ENCODE results near the gene PFDN4.
"Not testable (repeated sequence)": the region's sequence is repeated elsewhere in the genome, so short reads cannot be mapped to it uniquely, and the experiment has no call there.

PFDN4 gene

GRCh38 chr20:54237116-54237943, 29.4 kb downstream of the PFDN4 start:
- H3K27ac Mint-ChIP-seq = no peak overlapping the region
- H3K27me3 Mint-ChIP-seq (ENCODE audit: low read depth) = peaks cover 14% of the 10 kb centered on the region
- DNase-seq (ENCODE audit: low spot score) = no peak
- no peaks in the 10 kb centered on the region for H3K4me1 Mint-ChIP-seq (ENCODE audit: low read depth)
- no peaks in the 10 kb centered on the region for H3K36me3 Mint-ChIP-seq (ENCODE audit: low read depth)
- H3K4me3 Mint-ChIP-seq = no peak overlapping the region
- peaks cover 6% of the 10 kb centered on the region for H3K9me3 Mint-ChIP-seq

- Mint-ChIP-seq H3K27me3 (ENCODE audit: low read depth) (no peaks in the 10 kb centered on the region), H3K27ac (no peak overlapping the region), H3K9me3 (no peaks in the 10 kb centered on the region), H3K4me3 (no peak overlapping the region), H3K4me1 (ENCODE audit: low read depth) (no peaks in the 10 kb centered on the region), H3K36me3 (ENCODE audit: low read depth) (no peaks in the 10 kb centered on the region)
- DNase-seq (ENCODE audit: low spot score) = no peak
These were observed 36.2 kb downstream of the PFDN4 start for GRCh38 chr20:54244113-54244512.

- H3K9me3 Mint-ChIP-seq; H3K36me3 Mint-ChIP-seq (ENCODE audit: low read depth); H3K4me1 Mint-ChIP-seq (ENCODE audit: low read depth); DNase-seq (ENCODE audit: low spot score); H3K27ac Mint-ChIP-seq; H3K4me3 Mint-ChIP-seq; H3K27me3 Mint-ChIP-seq (ENCODE audit: low read depth): not testable (repeated sequence)
These were observed 40.8 kb downstream of the PFDN4 start for GRCh38 chr20:54248705-54249104.

- no peaks in the 10 kb centered on the region for H3K4me1 Mint-ChIP-seq (ENCODE audit: low read depth)
These were observed 42.8 kb downstream of the PFDN4 start for GRCh38 chr20:54250691-54251090.

GRCh38 chr20:54251096-54251495, 43.2 kb downstream of the PFDN4 start:
- H3K9me3 Mint-ChIP-seq = no peaks in the 10 kb centered on the region
- no peaks in the 10 kb centered on the region for H3K36me3 Mint-ChIP-seq (ENCODE audit: low read depth)
- H3K4me3 Mint-ChIP-seq = no peak overlapping the region
- no peaks in the 10 kb centered on the region for H3K27me3 Mint-ChIP-seq (ENCODE audit: low read depth)
- H3K4me1 Mint-ChIP-seq (ENCODE audit: low read depth) = no peaks in the 10 kb centered on the region
- no peak for DNase-seq (ENCODE audit: low spot score)
- no peak overlapping the region for H3K27ac Mint-ChIP-seq

More at GRCh38 chr20:54250691-54251090, 42.8 kb downstream of the PFDN4 start:
- no peaks in the 10 kb centered on the region for H3K9me3 Mint-ChIP-seq
- DNase-seq (ENCODE audit: low spot score) = no peak
- no peak overlapping the region for H3K27ac Mint-ChIP-seq
- H3K4me3 Mint-ChIP-seq = no peak overlapping the region
- no peaks in the 10 kb centered on the region for H3K27me3 Mint-ChIP-seq (ENCODE audit: low read depth)
- H3K36me3 Mint-ChIP-seq (ENCODE audit: low read depth) = no peaks in the 10 kb centered on the region

- Mint-ChIP-seq H3K27ac (no peak overlapping the region), H3K9me3 (no peaks in the 10 kb centered on the region), H3K27me3 (ENCODE audit: low read depth) (no peaks in the 10 kb centered on the region), H3K4me1 (ENCODE audit: low read depth) (no peaks in the 10 kb centered on the region), H3K36me3 (ENCODE audit: low read depth) (no peaks in the 10 kb centered on the region), H3K4me3 (no peak overlapping the region)
- no peak for DNase-seq (ENCODE audit: low spot score)
These were observed 46.7 kb downstream of the PFDN4 start for GRCh38 chr20:54254596-54254995.

- Mint-ChIP-seq H3K27me3 (ENCODE audit: low read depth) (no peaks in the 10 kb centered on the region), H3K27ac (no peak overlapping the region), H3K4me3 (no peak overlapping the region), H3K36me3 (ENCODE audit: low read depth) (no peaks in the 10 kb centered on the region), H3K4me1 (ENCODE audit: low read depth) (no peaks in the 10 kb centered on the region), H3K9me3 (no peaks in the 10 kb centered on the region)
- no peak for DNase-seq (ENCODE audit: low spot score)
These were observed 47.3 kb downstream of the PFDN4 start for GRCh38 chr20:54255157-54255556.

- no peaks in the 10 kb centered on the region for H3K27me3 Mint-ChIP-seq (ENCODE audit: low read depth)
- no peak for DNase-seq (ENCODE audit: low spot score)
- H3K4me1 Mint-ChIP-seq (ENCODE audit: low read depth) = no peaks in the 10 kb centered on the region
- H3K4me3 Mint-ChIP-seq = no peak overlapping the region
- no peaks in the 10 kb centered on the region for H3K36me3 Mint-ChIP-seq (ENCODE audit: low read depth)
- H3K9me3 Mint-ChIP-seq = no peaks in the 10 kb centered on the region
- no peak overlapping the region for H3K27ac Mint-ChIP-seq
These were observed 48.3 kb downstream of the PFDN4 start for GRCh38 chr20:54256202-54256601.

GRCh38 chr20:54257071-54257816, 49.4 kb downstream of the PFDN4 start:
- H3K36me3 Mint-ChIP-seq (ENCODE audit: low read depth) = no peaks in the 10 kb centered on the region
- DNase-seq (ENCODE audit: low spot score) = no peak
- no peaks in the 10 kb centered on the region for H3K9me3 Mint-ChIP-seq
- no peak overlapping the region for H3K4me3 Mint-ChIP-seq
- no peak overlapping the region for H3K27ac Mint-ChIP-seq
- no peaks in the 10 kb centered on the region for H3K27me3 Mint-ChIP-seq (ENCODE audit: low read depth)
- H3K4me1 Mint-ChIP-seq (ENCODE audit: low read depth) = no peaks in the 10 kb centered on the region

- H3K4me3 Mint-ChIP-seq = no peak overlapping the region
- H3K4me1 Mint-ChIP-seq (ENCODE audit: low read depth) = no peaks in the 10 kb centered on the region
- no peaks in the 10 kb centered on the region for H3K9me3 Mint-ChIP-seq
- H3K27me3 Mint-ChIP-seq (ENCODE audit: low read depth) = no peaks in the 10 kb centered on the region
- no peak overlapping the region for H3K27ac Mint-ChIP-seq
- no peaks in the 10 kb centered on the region for H3K36me3 Mint-ChIP-seq (ENCODE audit: low read depth)
- DNase-seq (ENCODE audit: low spot score) = no peak
These were observed 52.2 kb downstream of the PFDN4 start for GRCh38 chr20:54260116-54260515.

GRCh38 chr20:54262671-54263070, 54.8 kb downstream of the PFDN4 start:
- Mint-ChIP-seq H3K4me3 (no peak overlapping the region), H3K4me1 (ENCODE audit: low read depth) (no peaks in the 10 kb centered on the region), H3K9me3 (no peaks in the 10 kb centered on the region), H3K27me3 (ENCODE audit: low read depth) (peaks cover 1% of the 10 kb centered on the region), H3K27ac (no peak overlapping the region), H3K36me3 (ENCODE audit: low read depth) (no peaks in the 10 kb centered on the region)
- DNase-seq (ENCODE audit: low spot score) = no peak

- Mint-ChIP-seq H3K4me1 (ENCODE audit: low read depth) (no peaks in the 10 kb centered on the region), H3K36me3 (ENCODE audit: low read depth) (no peaks in the 10 kb centered on the region), H3K27ac (no peak overlapping the region), H3K9me3 (no peaks in the 10 kb centered on the region), H3K27me3 (ENCODE audit: low read depth) (peaks cover 3% of the 10 kb centered on the region), H3K4me3 (no peak overlapping the region)
- DNase-seq (ENCODE audit: low spot score) = no peak
These were observed 55.3 kb downstream of the PFDN4 start for GRCh38 chr20:54263116-54263690.

- not testable (repeated sequence) for H3K4me1 Mint-ChIP-seq (ENCODE audit: low read depth); H3K27me3 Mint-ChIP-seq (ENCODE audit: low read depth); H3K4me3 Mint-ChIP-seq; H3K36me3 Mint-ChIP-seq (ENCODE audit: low read depth); DNase-seq (ENCODE audit: low spot score); H3K9me3 Mint-ChIP-seq; H3K27ac Mint-ChIP-seq
These were observed 57.9 kb downstream of the PFDN4 start for GRCh38 chr20:54265791-54266190.

- H3K9me3 Mint-ChIP-seq = peaks cover 3% of the 10 kb centered on the region
- H3K27ac Mint-ChIP-seq = no peak overlapping the region
- no peaks in the 10 kb centered on the region for H3K36me3 Mint-ChIP-seq (ENCODE audit: low read depth)
These were observed 59.0 kb downstream of the PFDN4 start for GRCh38 chr20:54266844-54267243.

More at GRCh38 chr20:54266844-54267243, 59.0 kb downstream of the PFDN4 start:
- H3K4me3 Mint-ChIP-seq = no peak overlapping the region
- peaks cover 3% of the 10 kb centered on the region for H3K27me3 Mint-ChIP-seq (ENCODE audit: low read depth)
- no peak for DNase-seq (ENCODE audit: low spot score)
- H3K4me1 Mint-ChIP-seq (ENCODE audit: low read depth) = no peaks in the 10 kb centered on the region

Data from T-helper 2 cell treated with Interferon-gamma antibody and Interleukin-4, amounts not matched to agents 5 μg/mL and 100 μg/mL, for 36 hours (primary cell).